Activated CD8-positive, alpha-beta T cell treated with anti-CD3 and anti-CD28 coated beads for 36 hours (primary cell): ENCODE data around the gene PFKFB2. TPM values are rescaled to one million over a fixed set of nuclear protein-coding genes. Genes with fewer than 3 reads are reported as not detected.
A peak's percentile ranks its signal among the peaks of the same experiment; 100 is the strongest.

ENCODE experiments used
- ATAC-seq: fragments of 200-7000 bp; cut with Tn5 transposase; one replicate; pipeline ENCODE4 v1.10.0; 2021; ENCODE audit warnings: mild to moderate bottlenecking, moderate library complexity
- CTCF ChIA-PET: fragments of 350-600 bp; sonication (Branson Sonifier 250); formaldehyde crosslinking; loops from one replicate; lab custom pipeline; 2021; ENCODE audit warnings: antibody characterized with exemption; lab: Charles Lee
- POLR2A ChIA-PET: fragments of 350-600 bp; sonication (Branson Sonifier 250); formaldehyde crosslinking; loops from one replicate; lab custom pipeline; 2021; ENCODE audit warnings: antibody characterized with exemption; lab: Charles Lee
- DNase-seq: peaks from one replicate; pipeline ENCODE4 v3.0.0-alpha.2; 2020
- H3K27ac Mint-ChIP-seq: one replicate; pipeline ENCODE4 v1.8.0; 2021; ENCODE audit warnings: mild to moderate bottlenecking, mixed read lengths
- H3K27me3 Mint-ChIP-seq: one replicate; pipeline ENCODE4 v1.8.0; 2021; ENCODE audit warnings: mixed read lengths
- H3K36me3 Mint-ChIP-seq: one replicate; pipeline ENCODE4 v1.8.0; 2021; ENCODE audit warnings: low read depth, mixed read lengths
- H3K4me1 Mint-ChIP-seq: one replicate; pipeline ENCODE4 v1.8.0; 2021; ENCODE audit warnings: low read depth, mixed read lengths
- H3K4me3 Mint-ChIP-seq: one replicate; pipeline ENCODE4 v1.8.0; 2021; ENCODE audit warnings: mild to moderate bottlenecking, moderate library complexity, mixed read lengths
- H3K9me3 Mint-ChIP-seq: one replicate; pipeline ENCODE4 v1.8.0; 2021; ENCODE audit warnings: mixed read lengths
- CTCF ChIP-seq: fragments of 200-600 bp; IDR thresholded peaks from one replicate; pipeline ENCODE4 v1.8.0; 2022; ENCODE audit warnings: antibody characterized with exemption, mild to moderate bottlenecking
- intact Hi-C: fragments of 100-400 bp; cut with micrococcal nuclease; formaldehyde crosslinking; loops from one replicate; pipeline ENCODE4 v1.10.0; 2022
- total RNA-seq, 2 experiments: library from RNA; stranded (reverse); gene quantifications; one replicate each; pipeline ENCODE4 v1.2.3, GENCODE V29; 2021

The PFKFB2 gene
- total RNA-seq, 2 experiments from 2014 or later = 3.5 to 4.3 TPM

- ATAC-seq (peak; percentile 63), DNase-seq (peak; percentile 34)
- peak within 1 kb of the TSS; percentile 75 for H3K4me3 Mint-ChIP-seq
- ChIA-PET POLR2A (interaction anchor here (0.5 to 1.1 kb wide), 5 partner anchors 12 to 301 kb away, joined by 3 read pairs; no protein-coding TSS in a partner anchor), CTCF (interaction anchor here (1.0 to 3.6 kb wide), 8 partner anchors 9 to 410 kb away, joined by 3 to 13 read pairs (median 4); no protein-coding TSS in a partner anchor)
- peak within 1 kb of the TSS; percentile 84 for H3K27ac Mint-ChIP-seq
- no peaks in the 10 kb centered on the region for H3K27me3 Mint-ChIP-seq
- H3K9me3 Mint-ChIP-seq = no peaks in the 10 kb centered on the region
- no peak for TF ChIP-seq CTCF
- H3K4me1 Mint-ChIP-seq = peaks cover 25% of the 10 kb centered on the region
- H3K36me3 Mint-ChIP-seq = no peaks in the 10 kb centered on the region
- intact Hi-C loops = loop anchor here (2.0 to 5.0 kb wide), 2 partner anchors 46 to 248 kb away; no protein-coding TSS in a partner anchor
Measured at GRCh38 chr1:207088701-207089626, 35.9 kb downstream of the PFKFB2 start, which contains the start of gene C4BPB. Gene C4BPB (plus strand): TSS chr1:207088860. CDS start chr1:207089532, 672 bp downstream.

GRCh38 chr1:207089627-207090355 is 36.7 kb downstream of the PFKFB2 start:
- Mint-ChIP-seq H3K9me3 (no peaks in the 10 kb centered on the region), H3K27ac (peak overlapping the region; percentile 84), H3K4me1 (peaks cover 22% of the 10 kb centered on the region), H3K27me3 (no peaks in the 10 kb centered on the region), H3K4me3 (peak overlapping the region; percentile 75), H3K36me3 (no peaks in the 10 kb centered on the region)
- no peak for TF ChIP-seq CTCF
- DNase-seq = no peak
- ChIA-PET CTCF (interaction anchor here (0.6 to 3.6 kb wide), 9 partner anchors 8 to 410 kb away, joined by 3 to 13 read pairs (median 4); no protein-coding TSS in a partner anchor), POLR2A (interaction anchor here (1.1 kb wide), 2 partner anchors 11 to 33 kb away, joined by 3 read pairs; no protein-coding TSS in a partner anchor)
- peak; percentile 57 for ATAC-seq
- intact Hi-C loops = loop anchor here (2.0 to 5.0 kb wide), 2 partner anchors 45 to 248 kb away; no protein-coding TSS in a partner anchor

- peaks cover 3% of the 10 kb centered on the region for H3K27me3 Mint-ChIP-seq
- ChIA-PET POLR2A (no interaction called here), CTCF (interaction anchor here (0.7 to 3.6 kb wide), 3 partner anchors 179 to 408 kb away, joined by 3 to 13 read pairs (median 5); no protein-coding TSS in a partner anchor)
- ATAC-seq (no peak), DNase-seq (no peak)
- no peaks in the 10 kb centered on the region for H3K36me3 Mint-ChIP-seq
- intact Hi-C loops = no loop called here
- no peak overlapping the region for H3K27ac Mint-ChIP-seq
- no peak overlapping the region for H3K4me3 Mint-ChIP-seq
- no peaks in the 10 kb centered on the region for H3K9me3 Mint-ChIP-seq
- no peak for TF ChIP-seq CTCF
- peaks cover 16% of the 10 kb centered on the region for H3K4me1 Mint-ChIP-seq
Measured at GRCh38 chr1:207091200-207091908, 38.3 kb downstream of the PFKFB2 start.

- intact Hi-C loops = no loop called here
- H3K4me1 Mint-ChIP-seq = peaks cover 17% of the 10 kb centered on the region
- H3K27me3 Mint-ChIP-seq = peaks cover 3% of the 10 kb centered on the region
- POLR2A ChIA-PET = interaction anchor here (0.6 kb wide), 1 partner anchor 368 kb away, joined by 4 read pairs; no protein-coding TSS in a partner anchor
- H3K27ac Mint-ChIP-seq = no peak overlapping the region
- no peaks in the 10 kb centered on the region for H3K36me3 Mint-ChIP-seq
- H3K9me3 Mint-ChIP-seq = peaks cover 4% of the 10 kb centered on the region
- DNase-seq (no peak), ATAC-seq (no peak)
- TF ChIP-seq CTCF = no peak
- CTCF ChIA-PET = interaction anchor here (1.0 to 1.6 kb wide), 2 partner anchors 10 to 312 kb away, joined by 3 to 7 read pairs; no protein-coding TSS in a partner anchor
- no peak overlapping the region for H3K4me3 Mint-ChIP-seq
Measured at GRCh38 chr1:207093944-207094343, 40.9 kb downstream of the PFKFB2 start.
